ENCODE measurements around the gene LMTK2.
A peak's percentile ranks its signal among the peaks of the same experiment; 100 is the strongest.

LMTK2 gene

DNA sequence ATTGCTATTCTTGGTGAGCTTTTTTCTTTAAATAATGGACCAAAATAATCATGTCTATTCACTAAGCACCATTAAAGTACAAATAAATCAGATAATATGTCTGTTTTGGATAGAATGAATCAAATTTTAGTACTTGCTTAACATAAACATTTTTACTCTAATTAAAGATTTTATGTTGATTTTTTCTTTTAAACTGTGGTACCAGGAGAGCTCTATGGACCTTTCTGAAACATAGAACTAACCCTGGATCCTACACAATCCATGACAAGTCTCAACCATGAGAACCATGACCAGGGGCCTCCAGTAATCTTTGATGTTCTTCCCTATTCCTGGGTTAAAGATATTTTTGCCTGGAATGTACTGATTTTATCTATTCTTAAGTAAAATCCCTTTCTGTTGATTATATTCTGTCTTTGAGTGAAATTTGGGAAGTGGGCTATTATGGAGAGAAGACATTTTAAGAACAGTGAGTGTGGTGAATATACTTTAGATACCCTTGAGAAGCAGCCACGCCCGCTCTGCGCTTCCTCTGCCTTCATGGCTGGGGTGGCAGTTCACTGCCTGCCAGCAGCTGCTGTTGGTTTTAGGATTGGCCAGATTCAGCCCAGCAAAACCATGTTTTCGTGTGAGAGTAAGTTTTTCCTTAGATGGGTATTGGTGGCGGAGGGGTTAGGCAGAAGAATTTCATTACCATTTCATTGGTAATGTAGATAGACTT, 62.4 kb downstream of the LMTK2 start:
- DNase-seq (ENCODE audit: low spot score) (no peak), ATAC-seq (ENCODE audit: low read depth) (no peak)
- Histone ChIP-seq H3K27ac (ENCODE audit: poor library complexity, severe bottlenecking) (no peak overlapping the region), H3K4me1 (ENCODE audit: insufficient read depth, poor library complexity, severe bottlenecking) (peaks cover 7% of the 10 kb centered on the region), H3K27me3 (ENCODE audit: insufficient read depth, poor library complexity, severe bottlenecking) (no peaks in the 10 kb centered on the region), H3K36me3 (ENCODE audit: low read depth) (peaks cover 12% of the 10 kb centered on the region), H3K4me3 (ENCODE audit: severe bottlenecking) (no peak overlapping the region), H3K9me3 (ENCODE audit: severe bottlenecking) (no peaks in the 10 kb centered on the region)
- TF ChIP-seq, protein P1, sequence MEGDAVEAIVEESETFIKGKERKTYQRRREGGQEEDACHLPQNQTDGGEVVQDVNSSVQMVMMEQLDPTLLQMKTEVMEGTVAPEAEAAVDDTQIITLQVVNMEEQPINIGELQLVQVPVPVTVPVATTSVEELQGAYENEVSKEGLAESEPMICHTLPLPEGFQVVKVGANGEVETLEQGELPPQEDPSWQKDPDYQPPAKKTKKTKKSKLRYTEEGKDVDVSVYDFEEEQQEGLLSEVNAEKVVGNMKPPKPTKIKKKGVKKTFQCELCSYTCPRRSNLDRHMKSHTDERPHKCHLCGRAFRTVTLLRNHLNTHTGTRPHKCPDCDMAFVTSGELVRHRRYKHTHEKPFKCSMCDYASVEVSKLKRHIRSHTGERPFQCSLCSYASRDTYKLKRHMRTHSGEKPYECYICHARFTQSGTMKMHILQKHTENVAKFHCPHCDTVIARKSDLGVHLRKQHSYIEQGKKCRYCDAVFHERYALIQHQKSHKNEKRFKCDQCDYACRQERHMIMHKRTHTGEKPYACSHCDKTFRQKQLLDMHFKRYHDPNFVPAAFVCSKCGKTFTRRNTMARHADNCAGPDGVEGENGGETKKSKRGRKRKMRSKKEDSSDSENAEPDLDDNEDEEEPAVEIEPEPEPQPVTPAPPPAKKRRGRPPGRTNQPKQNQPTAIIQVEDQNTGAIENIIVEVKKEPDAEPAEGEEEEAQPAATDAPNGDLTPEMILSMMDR (IDR thresholded peaks at IDR 0.05; ENCODE audit: poor library complexity, severe bottlenecking), result peak; percentile 76

DNA sequence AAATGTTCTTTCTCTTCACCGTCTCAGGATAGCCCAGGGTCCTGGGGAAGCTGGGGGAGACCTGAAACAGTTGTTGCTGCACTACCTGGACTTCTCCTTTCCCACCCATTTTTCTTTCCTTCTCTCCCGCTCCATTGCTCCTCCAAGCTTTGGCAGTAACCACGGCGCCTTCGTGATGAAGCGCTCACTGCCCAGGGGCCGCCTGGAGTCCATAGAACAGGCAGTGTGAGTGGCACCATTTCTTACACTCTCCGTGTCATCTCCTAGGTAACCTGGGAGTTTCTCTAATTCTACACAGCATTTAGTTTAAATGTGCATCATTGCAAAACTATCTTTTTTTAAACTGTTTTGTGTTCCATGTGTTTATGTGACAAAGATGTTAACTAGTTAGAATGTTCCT, 64.3 kb downstream of the LMTK2 start:
- H3K4me3 ChIP-seq (ENCODE audit: severe bottlenecking), result no peak overlapping the region
- DNase-seq (ENCODE audit: low spot score) (no peak), ATAC-seq (ENCODE audit: low read depth) (no peak)
- peaks cover 19% of the 10 kb centered on the region for H3K36me3 ChIP-seq (ENCODE audit: low read depth)
- H3K9me3 ChIP-seq (ENCODE audit: severe bottlenecking), result no peaks in the 10 kb centered on the region
- TF ChIP-seq, protein P1 (IDR thresholded peaks at IDR 0.05; ENCODE audit: poor library complexity, severe bottlenecking), result no peak
- no peak overlapping the region for H3K27ac ChIP-seq (ENCODE audit: poor library complexity, severe bottlenecking)
- no peaks in the 10 kb centered on the region for H3K27me3 ChIP-seq (ENCODE audit: insufficient read depth, poor library complexity, severe bottlenecking)
- H3K4me1 ChIP-seq (ENCODE audit: insufficient read depth, poor library complexity, severe bottlenecking), result no peaks in the 10 kb centered on the region

- DNase-seq (ENCODE audit: low spot score) (no peak), ATAC-seq (ENCODE audit: low read depth) (no peak)
- Histone ChIP-seq H3K27ac (ENCODE audit: poor library complexity, severe bottlenecking) (no peak overlapping the region), H3K27me3 (ENCODE audit: insufficient read depth, poor library complexity, severe bottlenecking) (no peaks in the 10 kb centered on the region), H3K9me3 (ENCODE audit: severe bottlenecking) (no peaks in the 10 kb centered on the region), H3K4me3 (ENCODE audit: severe bottlenecking) (no peak overlapping the region), H3K4me1 (ENCODE audit: insufficient read depth, poor library complexity, severe bottlenecking) (no peaks in the 10 kb centered on the region), H3K36me3 (ENCODE audit: low read depth) (peaks cover 23% of the 10 kb centered on the region)
- TF ChIP-seq, protein P1 (IDR thresholded peaks at IDR 0.05; ENCODE audit: poor library complexity, severe bottlenecking), result no peak
Observed at GRCh38 chr7:98171449-98171848, 64.8 kb downstream of the LMTK2 start.

GRCh38 chr7:98174334-98175259, 67.9 kb downstream of the LMTK2 start:
- ATAC-seq (ENCODE audit: low read depth) (no peak), DNase-seq (ENCODE audit: low spot score) (no peak)
- H3K4me1 ChIP-seq (ENCODE audit: insufficient read depth, poor library complexity, severe bottlenecking), result peaks cover 9% of the 10 kb centered on the region
- no peaks in the 10 kb centered on the region for H3K27me3 ChIP-seq (ENCODE audit: insufficient read depth, poor library complexity, severe bottlenecking)
- H3K4me3 ChIP-seq (ENCODE audit: severe bottlenecking), result no peak overlapping the region
- no peak overlapping the region for H3K27ac ChIP-seq (ENCODE audit: poor library complexity, severe bottlenecking)
- peaks cover 23% of the 10 kb centered on the region for H3K36me3 ChIP-seq (ENCODE audit: low read depth)
- TF ChIP-seq, protein P1 (IDR thresholded peaks at IDR 0.05; ENCODE audit: poor library complexity, severe bottlenecking), result no peak
- no peaks in the 10 kb centered on the region for H3K9me3 ChIP-seq (ENCODE audit: severe bottlenecking)

Measured in RWPE2 (cell line).